HG03565 (cell line): Measurements from ENCODE around the gene SMPD2.

Source experiments
- ATAC-seq: cut with Tn5 transposase; IDR thresholded peaks from one replicate; pipeline ENCODE4 v1.9.1; 2021; ENCODE audit warnings: mild to moderate bottlenecking, moderate library complexity; ENCODE audit not compliant: unreplicated experiment

SMPD2 gene

DNA sequence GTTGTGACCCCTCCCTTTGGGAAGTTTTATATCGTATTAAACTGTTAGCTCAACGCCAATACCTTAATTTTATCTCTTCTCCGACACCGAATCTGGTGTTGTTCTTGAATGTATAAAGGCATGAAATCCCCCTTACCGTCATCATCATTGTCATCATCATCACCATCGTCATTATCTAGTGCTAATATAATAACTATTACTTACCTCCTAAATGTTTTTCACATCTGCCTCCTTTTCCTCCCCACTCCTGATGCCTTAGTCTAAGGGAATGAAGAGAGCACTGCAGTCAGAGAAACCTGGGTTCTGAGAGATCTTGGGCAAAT is 43.2 kb downstream of the SMPD2 start:
- ATAC-seq: no peak

GRCh38 chr6:109484122-109484521 is 43.6 kb downstream of the SMPD2 start:
- no peak for ATAC-seq

- no peak for ATAC-seq
Observed at GRCh38 chr6:109485266-109485935, 44.9 kb downstream of the SMPD2 start.

GRCh38 chr6:109486068-109486467 is 45.5 kb downstream of the SMPD2 start:
- no peak for ATAC-seq

- no peak for ATAC-seq
Observed at GRCh38 chr6:109488001-109488400, 47.5 kb downstream of the SMPD2 start.

- no peak for ATAC-seq
Observed at GRCh38 chr6:109490713-109491112, 50.2 kb downstream of the SMPD2 start.

DNA sequence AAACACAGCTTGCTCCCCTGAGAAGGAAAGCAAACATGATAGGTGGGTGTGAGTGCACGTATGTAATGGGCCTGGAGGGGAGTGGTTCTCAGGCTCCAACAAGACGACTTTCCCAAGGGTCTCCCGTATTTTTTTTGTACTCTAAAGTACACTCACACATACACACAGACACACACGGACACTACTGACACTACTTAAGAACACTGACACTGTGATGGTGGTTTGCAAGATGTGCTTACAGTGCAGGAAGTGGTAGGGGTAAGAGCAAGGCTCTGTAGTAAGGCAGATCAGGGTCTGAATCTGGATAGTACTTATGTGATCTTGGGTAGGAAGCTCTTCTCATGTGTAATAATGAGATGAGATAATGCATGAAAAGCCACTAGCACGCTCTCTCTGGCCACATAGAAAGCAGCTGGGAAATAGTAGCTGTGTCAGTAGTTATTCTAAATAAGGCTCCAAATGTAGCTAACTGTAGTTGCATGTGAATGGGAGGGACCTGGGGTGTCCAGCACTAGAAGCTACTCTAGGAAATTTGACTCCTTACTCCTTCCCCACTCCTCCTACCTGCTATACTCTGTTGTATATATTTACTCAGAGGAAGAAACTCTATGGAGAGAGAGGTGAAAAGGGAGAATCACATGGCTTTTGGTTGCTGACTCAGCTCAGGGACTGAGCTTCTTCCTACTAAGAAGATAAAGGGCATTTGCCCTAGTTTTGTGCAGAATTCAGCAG is 50.8 kb downstream of the SMPD2 start:
- ATAC-seq: peak; percentile 58
